HuH-7 (cell line): ENCODE results near the gene ZNG1A.
"Not testable (repeated sequence)": the region's sequence is repeated elsewhere in the genome, so short reads cannot be mapped to it uniquely, and the experiment has no call there.

Experiments
- DNase-seq: peaks from one replicate; pipeline ENCODE4 v3.0.0; 2011; ENCODE audit warnings: low spot score

Gene ZNG1A

DNA sequence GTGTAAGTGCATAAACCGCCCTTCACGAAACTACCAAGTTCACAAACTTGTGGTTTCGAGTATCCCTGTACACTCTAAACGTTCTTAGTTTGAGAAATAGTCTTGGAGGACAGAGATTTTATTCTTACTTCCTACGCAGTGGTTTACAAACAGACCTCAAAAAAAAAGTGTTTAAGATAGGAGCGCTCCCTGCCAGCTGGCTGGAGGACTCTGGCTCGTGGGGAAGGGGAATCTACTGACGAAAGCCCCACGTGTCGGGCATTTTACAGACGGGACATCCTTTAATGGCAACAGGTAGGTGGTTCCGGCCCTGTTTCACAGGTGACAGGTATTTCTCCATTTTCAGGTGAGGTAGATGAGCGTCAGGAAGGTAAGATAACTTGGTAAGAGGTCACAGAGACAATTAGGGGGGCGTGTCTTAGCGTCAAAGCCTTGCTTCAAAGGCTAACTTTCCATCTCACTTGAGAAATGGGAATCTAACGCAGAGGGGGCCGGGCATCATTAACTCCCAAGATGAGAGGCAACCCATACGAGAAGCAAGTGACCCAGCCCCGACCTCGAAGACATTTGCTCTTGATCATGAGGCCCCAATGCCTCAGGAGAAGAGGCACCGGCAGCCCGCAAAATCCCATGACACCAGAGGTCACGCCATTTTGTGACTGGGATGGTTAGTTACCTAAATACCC is 573 bp downstream of the ZNG1A start:
- not testable (repeated sequence) for DNase-seq

- not testable (repeated sequence) for DNase-seq
These were observed 9.1 kb downstream of the ZNG1A start for GRCh38 chr9:169757-170156.

DNA sequence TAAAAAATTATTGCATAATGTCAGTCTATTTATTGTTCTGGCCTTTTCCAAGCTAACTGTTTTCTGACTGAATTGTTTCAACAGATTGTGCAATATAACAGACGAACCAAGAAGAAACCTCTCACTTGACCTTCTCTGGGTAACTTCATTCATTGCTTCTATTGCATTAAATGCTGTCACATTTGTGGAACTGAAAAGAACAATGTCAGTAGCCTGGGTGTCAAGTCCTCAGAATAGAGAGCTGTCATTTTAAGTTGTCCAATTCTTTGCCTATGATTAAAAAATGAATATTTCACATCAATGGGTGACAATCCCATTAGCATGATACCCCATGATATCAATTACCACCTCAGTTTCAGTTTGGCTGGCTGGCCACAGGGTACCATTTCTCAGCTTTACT is 19.0 kb downstream of the ZNG1A start:
- not testable (repeated sequence) for DNase-seq

DNA sequence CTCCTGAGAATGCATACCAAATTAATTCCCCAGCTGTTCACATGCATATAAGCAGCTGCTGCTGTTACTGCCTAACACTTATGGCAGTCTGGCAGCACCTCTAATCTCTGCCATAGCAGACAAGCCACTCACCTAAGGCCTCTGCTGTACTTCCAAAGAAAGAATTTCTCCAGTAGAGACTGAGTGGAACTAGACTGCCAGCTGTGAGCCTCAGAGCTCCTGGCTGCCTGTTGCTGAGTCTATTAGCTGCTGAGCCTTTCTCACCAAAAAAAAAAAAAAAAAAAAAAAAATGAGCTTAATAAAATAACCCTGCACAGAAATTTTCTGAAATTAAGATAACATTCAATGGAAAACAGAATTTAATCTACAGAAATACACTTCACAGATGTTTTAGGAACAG is 27.7 kb downstream of the ZNG1A start:
- DNase-seq: not testable (repeated sequence)

GRCh38 chr9:139880-140279 is 39.0 kb downstream of the ZNG1A start:
- not testable (repeated sequence) for DNase-seq

- DNase-seq: not testable (repeated sequence)
These were observed 60.8 kb downstream of the ZNG1A start, which contains the start of gene FOXD4 for GRCh38 chr9:117995-118467. FOXD4 (minus strand) TSS chr9:118417; CDS start chr9:118119, 298 bp downstream.

- DNase-seq: not testable (repeated sequence)
These were observed 61.5 kb downstream of the ZNG1A start for GRCh38 chr9:117144-117994.

DNA sequence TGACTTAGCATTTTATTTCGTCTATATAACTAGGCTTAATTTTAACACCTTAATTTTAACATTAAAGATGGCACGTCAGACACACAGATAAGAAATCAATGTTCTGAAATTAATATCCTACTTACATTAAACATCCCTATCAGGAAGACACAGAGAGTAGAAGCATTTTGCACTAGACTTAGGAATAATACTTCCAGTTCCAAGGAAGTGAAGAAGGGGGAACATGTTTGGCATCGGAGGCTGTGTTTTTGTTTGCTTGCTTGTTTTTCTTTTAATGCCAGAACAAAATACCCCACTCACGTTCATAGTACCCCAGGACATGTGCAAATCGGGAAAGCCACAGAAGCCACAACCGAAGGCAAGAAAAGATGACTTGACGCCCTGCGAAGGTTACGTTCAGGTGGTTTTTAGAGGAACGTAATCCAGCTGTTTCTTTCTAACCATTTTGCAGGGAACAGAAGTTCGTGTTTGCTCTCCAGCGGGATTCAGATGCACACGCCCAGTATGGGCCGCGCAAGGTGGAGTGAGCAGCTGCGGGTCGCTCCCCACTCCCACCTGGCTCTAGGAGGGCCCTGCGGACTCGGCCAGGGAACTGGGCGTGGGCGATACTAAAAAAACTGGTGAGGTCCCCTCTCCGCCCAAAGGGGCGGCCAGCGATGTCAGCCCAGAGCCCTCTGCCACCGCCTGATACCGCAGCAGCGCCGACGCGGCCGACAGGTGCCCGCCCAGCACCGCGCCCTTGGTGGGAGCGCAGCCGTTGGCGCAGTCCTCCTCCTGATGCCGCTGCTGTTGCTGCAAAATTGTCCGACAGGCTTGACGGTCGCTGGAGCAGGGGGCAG is 62.4 kb downstream of the ZNG1A start:
- not testable (repeated sequence) for DNase-seq

DNA sequence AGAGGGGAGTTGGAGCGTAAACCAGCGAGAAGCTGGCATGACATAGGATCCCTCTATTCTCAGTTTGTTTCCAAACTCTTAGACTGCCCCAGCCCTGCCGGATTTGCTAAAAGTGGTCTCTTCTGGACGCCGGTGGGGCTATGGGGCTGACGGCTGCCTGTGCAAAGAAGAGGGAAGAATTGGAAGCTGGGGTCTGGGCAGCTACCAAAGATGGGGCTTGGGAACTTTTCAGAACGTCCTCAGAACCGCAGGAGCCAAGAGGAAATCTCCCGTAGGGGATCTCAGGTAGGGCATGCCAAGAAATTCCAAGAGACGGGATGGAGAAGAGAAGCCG is 63.8 kb downstream of the ZNG1A start:
- not testable (repeated sequence) for DNase-seq

DNA sequence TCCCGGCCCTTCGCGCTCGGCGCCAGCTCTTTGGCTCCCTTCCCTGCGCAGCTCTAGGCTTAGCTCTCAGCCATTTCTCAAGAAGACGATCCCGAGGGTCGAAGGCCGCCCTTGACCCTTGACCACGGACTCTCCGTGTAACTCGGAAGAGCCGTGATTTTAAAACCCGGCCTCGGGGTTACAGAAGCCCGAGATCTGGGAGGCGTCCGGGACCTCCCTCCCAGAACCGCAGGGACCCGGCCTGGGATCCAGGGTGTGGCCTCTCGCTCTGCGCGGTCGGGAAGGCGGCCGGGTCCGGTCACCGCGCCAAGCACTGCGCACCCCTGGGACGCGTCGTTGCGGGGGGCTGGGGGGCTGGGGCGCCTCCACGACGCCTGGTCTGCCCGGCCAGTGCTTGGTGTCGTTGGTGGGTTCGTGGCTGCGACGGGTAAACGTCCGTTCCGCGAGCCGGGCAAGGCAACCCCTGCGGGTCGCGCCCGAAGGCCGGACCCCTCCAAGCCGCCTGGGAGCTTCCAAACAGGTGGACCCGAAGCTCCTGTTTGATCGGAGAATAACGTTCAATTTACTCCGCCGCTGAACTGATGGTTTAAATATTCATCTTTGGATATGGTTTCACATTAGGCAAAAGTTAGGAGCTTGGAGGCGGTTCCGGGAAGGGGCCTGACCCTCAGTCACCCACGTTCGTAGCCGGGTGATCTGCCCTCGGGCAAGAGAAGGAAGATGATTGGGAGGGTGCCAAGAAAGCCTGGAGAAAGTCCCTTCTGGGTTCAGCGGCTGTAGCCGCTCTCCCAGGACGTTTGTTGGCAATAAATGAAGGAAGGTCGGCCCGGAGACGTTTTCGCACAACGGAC is 64.4 kb downstream of the ZNG1A start:
- DNase-seq: peak; percentile 36

GRCh38 chr9:113468-114266 is 65.2 kb downstream of the ZNG1A start:
- not testable (repeated sequence) for DNase-seq

- not testable (repeated sequence) for DNase-seq
These were observed 66.0 kb downstream of the ZNG1A start for GRCh38 chr9:112589-113467.

DNA sequence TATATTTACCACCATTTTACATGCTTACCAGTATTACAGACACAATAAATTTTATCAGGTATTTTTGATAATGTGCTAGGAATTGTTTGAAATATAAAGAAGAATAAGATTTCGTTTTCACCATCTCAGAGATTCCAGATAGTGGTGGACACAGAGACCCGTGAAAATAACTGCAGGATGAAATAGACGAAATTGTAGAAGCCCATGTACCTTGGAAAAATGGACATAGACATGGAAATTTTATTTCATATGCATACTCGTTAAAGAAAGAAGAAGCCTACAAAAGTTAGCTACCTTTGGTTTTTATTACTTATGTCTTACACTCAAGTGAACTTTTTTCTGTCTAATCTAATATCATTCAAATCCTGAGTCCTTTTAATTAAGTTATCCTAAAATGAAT is 68.2 kb downstream of the ZNG1A start:
- DNase-seq: not testable (repeated sequence)

GRCh38 chr9:109540-109939 is 69.3 kb downstream of the ZNG1A start:
- DNase-seq: not testable (repeated sequence)

DNA sequence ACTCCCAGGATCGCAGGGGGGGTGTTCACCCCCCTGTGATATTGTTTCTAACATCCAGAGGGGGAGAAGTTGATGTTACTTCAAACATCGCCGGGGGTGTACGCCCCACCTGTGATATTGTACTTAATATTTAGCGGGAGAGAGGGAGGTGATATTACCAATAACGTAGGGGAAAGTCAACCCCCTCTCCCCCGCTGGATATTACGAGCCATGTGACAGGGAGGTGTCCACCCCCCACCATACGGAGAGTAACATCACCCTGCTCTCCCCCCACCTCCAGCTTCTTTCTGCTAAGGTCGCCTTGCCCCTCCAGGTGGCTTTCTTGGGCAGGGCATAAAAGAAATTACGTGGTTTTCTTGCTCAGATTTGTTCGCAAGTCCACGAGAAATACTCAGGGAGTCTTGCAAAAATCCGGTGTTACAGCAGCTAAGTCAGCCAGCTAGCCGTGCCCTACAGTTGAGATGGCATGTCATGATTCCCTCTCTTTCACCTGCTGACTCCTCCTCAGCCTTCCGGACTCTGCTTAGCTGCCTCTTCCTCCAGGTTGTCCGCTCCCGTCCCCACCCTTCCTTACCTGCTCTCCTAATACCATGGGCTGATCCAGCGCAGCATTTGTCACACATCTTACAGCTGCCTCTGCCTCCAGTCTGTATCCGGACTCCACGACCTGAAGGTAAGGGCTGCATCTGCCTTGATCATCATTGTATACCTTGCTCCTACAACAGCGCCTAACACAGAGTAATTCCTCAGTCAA is 69.9 kb downstream of the ZNG1A start:
- DNase-seq: not testable (repeated sequence)

- DNase-seq: not testable (repeated sequence)
These were observed 72.9 kb downstream of the ZNG1A start for GRCh38 chr9:105991-106390.

DNA sequence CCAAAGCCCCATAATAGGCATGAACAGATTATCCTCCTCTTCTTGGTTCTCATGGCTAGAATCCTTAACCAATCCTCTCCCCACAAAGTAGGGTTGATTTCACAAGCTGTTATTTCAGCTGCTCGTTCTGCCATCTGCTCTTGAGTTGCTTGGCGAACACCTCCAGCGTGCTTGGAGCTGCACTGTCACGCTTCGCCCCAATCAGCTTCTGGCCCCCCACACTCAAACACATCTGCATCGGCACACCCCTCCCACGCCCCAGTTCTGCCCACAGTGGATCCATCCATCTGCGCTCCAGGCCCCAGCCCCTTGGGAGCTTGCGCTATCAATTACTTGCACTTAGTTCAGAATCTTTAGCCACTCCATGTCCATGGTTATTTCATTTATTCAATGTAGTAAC is 78.4 kb downstream of the ZNG1A start:
- not testable (repeated sequence) for DNase-seq

GRCh38 chr9:99867-100266 is 79.0 kb downstream of the ZNG1A start:
- not testable (repeated sequence) for DNase-seq

- not testable (repeated sequence) for DNase-seq
These were observed 80.1 kb downstream of the ZNG1A start for GRCh38 chr9:98775-99174.
